Activated T-helper 1 cell treated with anti-CD3 and anti-CD28 coated beads, Interleukin-12 subunit alpha, Interleukin-12 subunit beta, Interleukin-2, Interleukin-4 antibody, amounts not matched to agents 30 ng/mL and 10 ng/mL and 1 ng/mL, durations not matched to agents 14 hours and 24 hours and 36 hours (primary cell): ENCODE measurements around the gene PHACTR4. TPM values are rescaled to one million over a fixed set of nuclear protein-coding genes. Genes with fewer than 3 reads are reported as not detected.
"Not testable (repeated sequence)": the region's sequence is repeated elsewhere in the genome, so short reads cannot be mapped to it uniquely, and the experiment has no call there.

ENCODE experiments used
- DNase-seq: peaks from one replicate; pipeline ENCODE4 v3.0.0; 2021; ENCODE audit warnings: low spot score
- H3K27ac Mint-ChIP-seq: one replicate; pipeline ENCODE4 v1.8.0; 2021; ENCODE audit warnings: mild to moderate bottlenecking, mixed read lengths
- H3K27me3 Mint-ChIP-seq: one replicate; pipeline ENCODE4 v1.8.0; 2022; ENCODE audit warnings: mild to moderate bottlenecking, moderate library complexity, mixed read lengths; ENCODE audit not compliant: insufficient read depth
- H3K36me3 Mint-ChIP-seq: one replicate; pipeline ENCODE4 v1.8.0; 2021; ENCODE audit warnings: low read depth, mixed read lengths
- H3K4me1 Mint-ChIP-seq: one replicate; pipeline ENCODE4 v1.8.0; 2021; ENCODE audit warnings: low read depth, mixed read lengths
- H3K4me3 Mint-ChIP-seq: one replicate; pipeline ENCODE4 v1.8.0; 2021; ENCODE audit warnings: mild to moderate bottlenecking, moderate library complexity, mixed read lengths
- H3K9me3 Mint-ChIP-seq: one replicate; pipeline ENCODE4 v1.8.0; 2021; ENCODE audit warnings: mixed read lengths
- intact Hi-C: fragments of 100-400 bp; cut with micrococcal nuclease; formaldehyde crosslinking; loops from one replicate; pipeline ENCODE4 v1.15.1; 2024
- total RNA-seq: library from RNA; stranded (reverse); gene quantifications from 2 replicates; pipeline ENCODE4 v1.2.3, GENCODE V29; 2022

Gene PHACTR4
- total RNA-seq, 1 donor from 2014 or later = 28.9 TPM

- H3K27ac Mint-ChIP-seq, H3K4me3 Mint-ChIP-seq, intact Hi-C loops: not testable (repeated sequence)
Observed at GRCh38 chr1:28376195-28376594, 6.7 kb downstream of the PHACTR4 start.

DNA sequence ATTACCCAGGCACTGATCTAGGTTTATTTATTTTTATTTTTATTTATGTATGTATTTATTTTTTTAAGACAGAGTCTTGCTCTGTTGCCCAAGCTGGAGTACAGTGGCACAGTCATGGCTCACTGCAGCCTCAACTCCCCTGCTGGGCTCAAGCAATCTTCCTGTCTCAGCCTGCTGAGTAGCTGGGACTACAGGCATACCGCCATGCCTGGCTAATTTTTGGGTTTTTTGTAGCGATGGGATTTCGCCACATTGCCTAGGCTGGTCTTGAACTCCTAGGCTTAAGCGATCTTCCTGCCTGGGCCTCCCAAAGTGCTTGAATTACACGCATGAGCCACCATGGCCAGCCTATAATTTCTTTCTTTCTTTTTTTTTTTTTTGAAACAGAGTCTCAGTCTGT lies 9.4 kb downstream of the PHACTR4 start:
- H3K27me3 Mint-ChIP-seq = no peaks in the 10 kb centered on the region
- H3K9me3 Mint-ChIP-seq = no peaks in the 10 kb centered on the region
- intact Hi-C loops = no loop called here
- peaks cover 10% of the 10 kb centered on the region for H3K4me1 Mint-ChIP-seq
- H3K27ac Mint-ChIP-seq = no peak overlapping the region
- no peak for DNase-seq
- no peak overlapping the region for H3K4me3 Mint-ChIP-seq
- peaks cover 11% of the 10 kb centered on the region for H3K36me3 Mint-ChIP-seq

More at GRCh38 chr1:28376195-28376594, 6.7 kb downstream of the PHACTR4 start:
- peaks cover 19% of the 10 kb centered on the region for H3K4me1 Mint-ChIP-seq
- not testable (repeated sequence) for H3K9me3 Mint-ChIP-seq, H3K27me3 Mint-ChIP-seq, H3K36me3 Mint-ChIP-seq, DNase-seq

DNA sequence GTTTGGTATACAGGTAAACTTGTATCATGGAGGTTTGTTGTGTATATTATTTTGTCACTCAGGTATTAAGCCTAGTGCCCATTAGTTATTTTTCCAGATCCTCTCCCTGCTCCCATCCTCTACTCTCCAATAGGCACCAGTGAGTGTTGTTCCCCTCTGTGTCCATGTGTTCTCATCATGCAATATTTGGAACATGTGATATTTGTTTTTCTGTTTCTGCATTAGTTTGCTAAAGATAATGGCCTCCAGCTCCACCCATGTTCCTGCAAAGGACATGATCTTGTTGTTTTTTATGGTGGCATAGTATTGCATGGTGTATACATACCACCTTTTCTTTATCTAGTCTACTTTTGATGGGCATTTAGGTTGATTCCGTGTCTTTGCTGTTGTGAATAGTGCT lies 10.9 kb downstream of the PHACTR4 start:
- Mint-ChIP-seq H3K9me3 (no peaks in the 10 kb centered on the region), H3K4me1 (no peaks in the 10 kb centered on the region), H3K4me3 (no peak overlapping the region), H3K27ac (no peak overlapping the region), H3K27me3 (no peaks in the 10 kb centered on the region), H3K36me3 (peaks cover 15% of the 10 kb centered on the region)
- no peak for DNase-seq
- intact Hi-C loops = no loop called here

- H3K27me3 Mint-ChIP-seq, H3K9me3 Mint-ChIP-seq, intact Hi-C loops, H3K4me1 Mint-ChIP-seq, H3K27ac Mint-ChIP-seq, DNase-seq, H3K4me3 Mint-ChIP-seq: not testable (repeated sequence)
- H3K36me3 Mint-ChIP-seq = peaks cover 16% of the 10 kb centered on the region
Observed at GRCh38 chr1:28383785-28384184, 14.2 kb downstream of the PHACTR4 start.

DNA sequence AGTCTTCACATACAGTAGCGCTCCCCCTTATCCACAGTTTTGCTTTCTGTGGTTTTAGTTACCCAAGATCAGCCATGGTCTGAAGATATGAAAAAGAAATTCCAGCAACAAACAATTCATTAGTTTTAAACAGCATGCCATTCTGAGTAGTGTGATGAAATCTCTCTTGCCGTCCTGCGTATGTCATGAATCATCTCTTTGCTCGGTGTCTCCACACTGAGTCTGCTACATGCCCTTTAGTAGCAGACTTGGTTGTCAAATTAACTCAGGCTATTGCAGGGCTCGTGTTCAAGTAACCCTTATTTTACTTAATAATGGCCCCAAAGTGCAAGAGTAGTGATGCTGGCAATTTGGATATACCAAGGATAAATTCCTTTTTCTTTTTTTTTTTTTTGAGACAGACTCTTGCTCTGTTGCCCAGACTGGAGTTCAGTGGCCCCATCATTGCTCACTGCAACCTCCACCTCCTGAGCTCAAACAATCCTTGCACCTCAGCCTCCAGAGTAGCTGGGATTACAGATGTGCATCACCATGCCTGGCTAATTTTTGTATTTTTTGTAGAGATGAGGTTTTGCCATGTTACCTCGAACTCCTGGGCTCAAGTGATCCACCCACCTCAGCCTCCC lies 22.6 kb downstream of the PHACTR4 start:
- intact Hi-C loops = no loop called here
- no peak for DNase-seq
- Mint-ChIP-seq H3K27ac (no peak overlapping the region), H3K4me1 (peaks cover 11% of the 10 kb centered on the region), H3K9me3 (no peaks in the 10 kb centered on the region), H3K36me3 (peaks cover 11% of the 10 kb centered on the region), H3K4me3 (no peak overlapping the region), H3K27me3 (no peaks in the 10 kb centered on the region)

DNA sequence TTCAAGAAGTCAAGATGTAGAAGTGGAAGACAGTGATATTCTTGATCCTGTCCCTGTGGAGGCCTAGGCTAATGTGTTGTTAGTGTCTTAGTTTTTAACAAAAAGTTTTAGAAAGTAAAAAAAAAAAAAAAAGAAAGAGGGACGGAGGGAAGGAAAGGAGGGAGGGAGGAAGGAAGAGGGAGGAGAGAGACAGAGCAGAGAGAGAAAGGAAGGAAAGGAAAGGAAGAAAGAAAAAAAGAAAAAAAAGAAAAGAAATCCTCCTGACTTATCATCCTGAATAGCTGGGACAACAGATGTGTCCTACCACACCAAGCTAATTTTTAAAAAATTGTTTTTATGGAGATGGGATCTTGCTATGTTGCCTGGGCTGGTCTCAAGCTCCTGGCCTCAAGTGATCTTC lies 24.6 kb downstream of the PHACTR4 start:
- peaks cover 6% of the 10 kb centered on the region for H3K4me1 Mint-ChIP-seq
- H3K4me3 Mint-ChIP-seq = no peak overlapping the region
- H3K36me3 Mint-ChIP-seq = peaks cover 11% of the 10 kb centered on the region
- H3K27me3 Mint-ChIP-seq = no peaks in the 10 kb centered on the region
- intact Hi-C loops = no loop called here
- H3K27ac Mint-ChIP-seq = no peak overlapping the region
- no peak for DNase-seq
- H3K9me3 Mint-ChIP-seq = no peaks in the 10 kb centered on the region

GRCh38 chr1:28395181-28395580 lies 25.6 kb downstream of the PHACTR4 start:
- H3K4me1 Mint-ChIP-seq = peaks cover 5% of the 10 kb centered on the region
- DNase-seq = no peak
- no peaks in the 10 kb centered on the region for H3K9me3 Mint-ChIP-seq
- H3K36me3 Mint-ChIP-seq = peaks cover 11% of the 10 kb centered on the region
- peak overlapping the region; percentile 43 for H3K27ac Mint-ChIP-seq
- no peak overlapping the region for H3K4me3 Mint-ChIP-seq
- intact Hi-C loops = no loop called here
- H3K27me3 Mint-ChIP-seq = no peaks in the 10 kb centered on the region

DNA sequence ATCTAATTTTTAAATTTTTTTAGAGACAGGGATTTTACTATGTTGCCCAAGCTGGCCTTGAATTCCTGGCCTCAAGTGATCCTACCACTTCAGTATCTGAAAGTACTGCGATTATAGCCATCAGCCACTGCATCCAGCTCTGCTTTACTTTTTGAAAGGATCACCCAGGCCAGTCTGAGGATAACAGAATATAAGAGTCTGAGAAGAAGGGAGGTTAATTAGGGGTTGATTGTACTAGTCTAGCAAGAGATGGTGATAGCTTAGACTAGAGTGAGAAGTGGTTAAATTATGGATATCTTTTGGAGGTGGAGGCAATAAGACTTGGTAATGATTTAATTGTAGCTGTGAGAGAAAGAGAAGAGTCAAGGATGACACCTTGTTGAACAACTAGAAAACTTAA lies 32.2 kb downstream of the PHACTR4 start:
- H3K4me1 Mint-ChIP-seq = no peaks in the 10 kb centered on the region
- no peaks in the 10 kb centered on the region for H3K9me3 Mint-ChIP-seq
- intact Hi-C loops = no loop called here
- peaks cover 5% of the 10 kb centered on the region for H3K36me3 Mint-ChIP-seq
- no peaks in the 10 kb centered on the region for H3K27me3 Mint-ChIP-seq
- H3K27ac Mint-ChIP-seq = no peak overlapping the region
- H3K4me3 Mint-ChIP-seq = no peak overlapping the region
- no peak for DNase-seq

DNA sequence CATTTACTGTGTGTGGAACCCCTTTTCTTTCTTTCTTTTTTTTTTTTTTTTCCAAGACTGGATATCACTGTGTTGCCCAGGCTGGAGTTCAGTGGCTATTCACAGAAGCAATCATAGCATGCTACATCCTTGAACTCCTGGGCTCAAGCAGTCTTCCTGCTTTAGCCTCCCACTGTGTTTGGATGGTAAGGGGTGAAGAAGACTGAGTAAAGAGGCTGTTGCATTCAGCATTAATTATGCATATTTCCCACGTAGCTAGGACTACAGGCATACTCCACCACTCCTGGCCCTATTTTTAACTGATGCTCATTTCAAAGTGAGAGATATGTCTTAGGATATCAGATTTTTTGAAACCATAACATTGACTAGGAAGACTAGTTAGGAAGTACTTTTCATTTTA lies 39.5 kb downstream of the PHACTR4 start:
- Mint-ChIP-seq H3K27ac (no peak overlapping the region), H3K4me3 (no peak overlapping the region), H3K36me3 (no peaks in the 10 kb centered on the region), H3K27me3 (no peaks in the 10 kb centered on the region), H3K9me3 (no peaks in the 10 kb centered on the region), H3K4me1 (no peaks in the 10 kb centered on the region)
- no peak for DNase-seq
- intact Hi-C loops = loop anchor here (1.0 to 5.0 kb wide), 2 partner anchors 63 to 96 kb away; no protein-coding TSS in a partner anchor

DNA sequence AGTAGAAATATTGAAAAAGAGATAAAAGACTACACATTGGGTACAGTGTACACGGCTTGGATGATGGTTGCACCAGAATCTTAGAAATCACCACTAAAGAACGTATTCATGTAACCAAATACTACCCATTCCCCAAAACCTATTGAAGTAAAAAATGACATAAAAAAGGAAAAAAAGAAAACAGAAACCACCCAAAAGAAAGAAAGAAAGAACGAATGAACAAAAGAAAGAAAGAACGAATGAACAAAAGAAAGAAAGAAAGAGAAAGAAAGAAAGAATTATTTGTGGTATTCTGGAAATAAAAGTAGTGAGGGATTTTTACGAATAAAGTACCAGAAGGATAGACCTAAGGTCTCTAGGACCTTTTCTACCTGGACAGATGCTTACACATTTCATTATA lies 42.1 kb downstream of the PHACTR4 start:
- intact Hi-C loops = no loop called here
- Mint-ChIP-seq H3K9me3 (no peaks in the 10 kb centered on the region), H3K36me3 (peaks cover 3% of the 10 kb centered on the region), H3K4me3 (no peak overlapping the region), H3K27me3 (no peaks in the 10 kb centered on the region), H3K4me1 (peaks cover 4% of the 10 kb centered on the region), H3K27ac (no peak overlapping the region)
- DNase-seq = no peak

GRCh38 chr1:28412731-28413130 lies 43.2 kb downstream of the PHACTR4 start:
- H3K4me3 Mint-ChIP-seq = no peak overlapping the region
- peaks cover 3% of the 10 kb centered on the region for H3K36me3 Mint-ChIP-seq
- peaks cover 15% of the 10 kb centered on the region for H3K4me1 Mint-ChIP-seq
- intact Hi-C loops = no loop called here
- H3K9me3 Mint-ChIP-seq = no peaks in the 10 kb centered on the region
- H3K27me3 Mint-ChIP-seq = no peaks in the 10 kb centered on the region
- H3K27ac Mint-ChIP-seq = no peak overlapping the region
- DNase-seq = no peak

GRCh38 chr1:28416509-28417194 lies 47.1 kb downstream of the PHACTR4 start:
- Mint-ChIP-seq H3K36me3 (peaks cover 5% of the 10 kb centered on the region), H3K4me1 (peaks cover 23% of the 10 kb centered on the region), H3K27me3 (no peaks in the 10 kb centered on the region), H3K27ac (no peak overlapping the region), H3K4me3 (no peak overlapping the region), H3K9me3 (no peaks in the 10 kb centered on the region)
- intact Hi-C loops = no loop called here
- DNase-seq = no peak

GRCh38 chr1:28417441-28417922 lies 47.9 kb downstream of the PHACTR4 start:
- no peak overlapping the region for H3K27ac Mint-ChIP-seq
- no peaks in the 10 kb centered on the region for H3K9me3 Mint-ChIP-seq
- H3K27me3 Mint-ChIP-seq = no peaks in the 10 kb centered on the region
- no peak overlapping the region for H3K4me3 Mint-ChIP-seq
- intact Hi-C loops = no loop called here
- no peak for DNase-seq
- peaks cover 23% of the 10 kb centered on the region for H3K4me1 Mint-ChIP-seq
- H3K36me3 Mint-ChIP-seq = peaks cover 5% of the 10 kb centered on the region
